Measurements from ENCODE around the gene SLC24A3.

DNA sequence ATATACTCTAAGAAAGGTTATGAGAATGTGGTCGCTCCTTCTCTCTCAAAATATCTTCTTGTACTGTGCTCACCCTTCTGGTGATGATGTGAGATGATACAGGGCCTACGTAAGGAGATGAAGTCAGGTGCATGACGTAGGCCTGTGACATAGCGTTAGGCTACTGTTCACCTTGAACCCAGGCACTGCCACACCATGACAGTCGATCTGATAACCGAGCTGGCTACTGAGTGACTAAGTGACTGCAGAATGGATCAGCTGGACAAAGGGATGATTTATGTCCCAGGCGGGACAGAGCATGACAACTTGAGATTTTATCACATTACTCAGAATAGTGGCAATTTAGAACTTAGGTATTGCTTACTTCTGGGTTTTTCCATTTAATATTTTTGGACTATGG is 11.2 kb downstream of the SLC24A3 start:
- TF ChIP-seq EZH2phosphoT487 (IDR thresholded peaks at IDR 0.05; ENCODE audit: borderline replicate concordance, low read length): no peak
- TF ChIP-seq, protein P1, sequence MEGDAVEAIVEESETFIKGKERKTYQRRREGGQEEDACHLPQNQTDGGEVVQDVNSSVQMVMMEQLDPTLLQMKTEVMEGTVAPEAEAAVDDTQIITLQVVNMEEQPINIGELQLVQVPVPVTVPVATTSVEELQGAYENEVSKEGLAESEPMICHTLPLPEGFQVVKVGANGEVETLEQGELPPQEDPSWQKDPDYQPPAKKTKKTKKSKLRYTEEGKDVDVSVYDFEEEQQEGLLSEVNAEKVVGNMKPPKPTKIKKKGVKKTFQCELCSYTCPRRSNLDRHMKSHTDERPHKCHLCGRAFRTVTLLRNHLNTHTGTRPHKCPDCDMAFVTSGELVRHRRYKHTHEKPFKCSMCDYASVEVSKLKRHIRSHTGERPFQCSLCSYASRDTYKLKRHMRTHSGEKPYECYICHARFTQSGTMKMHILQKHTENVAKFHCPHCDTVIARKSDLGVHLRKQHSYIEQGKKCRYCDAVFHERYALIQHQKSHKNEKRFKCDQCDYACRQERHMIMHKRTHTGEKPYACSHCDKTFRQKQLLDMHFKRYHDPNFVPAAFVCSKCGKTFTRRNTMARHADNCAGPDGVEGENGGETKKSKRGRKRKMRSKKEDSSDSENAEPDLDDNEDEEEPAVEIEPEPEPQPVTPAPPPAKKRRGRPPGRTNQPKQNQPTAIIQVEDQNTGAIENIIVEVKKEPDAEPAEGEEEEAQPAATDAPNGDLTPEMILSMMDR (IDR thresholded peaks at IDR 0.05; ENCODE audit: low read depth, low read length, poor library complexity, severe bottlenecking): no peak

All from DOHH2 (cell line).